Measurements from ENCODE around the gene TENT4A.

The TENT4A gene

GRCh38 chr5:6781716-6782115, 68.5 kb downstream of the TENT4A start:
- TF ChIP-seq CTCF (conservative IDR thresholded peaks at IDR 0.05): no peak
- TF ChIP-seq ZFX (IDR thresholded peaks at IDR 0.05): no peak

GRCh38 chr5:6783787-6784186, 70.6 kb downstream of the TENT4A start:
- no peak for TF ChIP-seq ZFX (IDR thresholded peaks at IDR 0.05)
- no peak for TF ChIP-seq CTCF (conservative IDR thresholded peaks at IDR 0.05)
- no peak overlapping the region for H3K27ac ChIP-seq

More at GRCh38 chr5:6781716-6782115, 68.5 kb downstream of the TENT4A start:
- no peak overlapping the region for H3K27ac ChIP-seq

GRCh38 chr5:6784481-6784880, 71.2 kb downstream of the TENT4A start:
- TF ChIP-seq ZFX (IDR thresholded peaks at IDR 0.05): no peak
- TF ChIP-seq CTCF (conservative IDR thresholded peaks at IDR 0.05): no peak
- no peak overlapping the region for H3K27ac ChIP-seq

- no peak overlapping the region for H3K27ac ChIP-seq
- TF ChIP-seq CTCF (conservative IDR thresholded peaks at IDR 0.05) (no peak), ZFX (IDR thresholded peaks at IDR 0.05) (no peak)
Observed at GRCh38 chr5:6785161-6785860, 72.1 kb downstream of the TENT4A start.

GRCh38 chr5:6785861-6786180, 72.6 kb downstream of the TENT4A start:
- no peak overlapping the region for H3K27ac ChIP-seq
- TF ChIP-seq CTCF (conservative IDR thresholded peaks at IDR 0.05): no peak
- no peak for TF ChIP-seq ZFX (IDR thresholded peaks at IDR 0.05)

- no peak overlapping the region for H3K27ac ChIP-seq
- TF ChIP-seq CTCF (conservative IDR thresholded peaks at IDR 0.05) (no peak), ZFX (IDR thresholded peaks at IDR 0.05) (no peak)
Observed at GRCh38 chr5:6786786-6787495, 73.7 kb downstream of the TENT4A start.

GRCh38 chr5:6787941-6788340, 74.7 kb downstream of the TENT4A start:
- no peak overlapping the region for H3K27ac ChIP-seq
- no peak for TF ChIP-seq CTCF (conservative IDR thresholded peaks at IDR 0.05)
- no peak for TF ChIP-seq ZFX (IDR thresholded peaks at IDR 0.05)

Measured in C4-2B (cell line).